Measurements from ENCODE around the gene FAM98B. TPM values are rescaled to one million over a fixed set of nuclear protein-coding genes. Genes with fewer than 3 reads are reported as not detected.
"Not testable (repeated sequence)": the region's sequence is repeated elsewhere in the genome, so short reads cannot be mapped to it uniquely, and the experiment has no call there.

Gene FAM98B
- total RNA-seq, 1 donor from 2014 or later, result 30.7 TPM

DNA sequence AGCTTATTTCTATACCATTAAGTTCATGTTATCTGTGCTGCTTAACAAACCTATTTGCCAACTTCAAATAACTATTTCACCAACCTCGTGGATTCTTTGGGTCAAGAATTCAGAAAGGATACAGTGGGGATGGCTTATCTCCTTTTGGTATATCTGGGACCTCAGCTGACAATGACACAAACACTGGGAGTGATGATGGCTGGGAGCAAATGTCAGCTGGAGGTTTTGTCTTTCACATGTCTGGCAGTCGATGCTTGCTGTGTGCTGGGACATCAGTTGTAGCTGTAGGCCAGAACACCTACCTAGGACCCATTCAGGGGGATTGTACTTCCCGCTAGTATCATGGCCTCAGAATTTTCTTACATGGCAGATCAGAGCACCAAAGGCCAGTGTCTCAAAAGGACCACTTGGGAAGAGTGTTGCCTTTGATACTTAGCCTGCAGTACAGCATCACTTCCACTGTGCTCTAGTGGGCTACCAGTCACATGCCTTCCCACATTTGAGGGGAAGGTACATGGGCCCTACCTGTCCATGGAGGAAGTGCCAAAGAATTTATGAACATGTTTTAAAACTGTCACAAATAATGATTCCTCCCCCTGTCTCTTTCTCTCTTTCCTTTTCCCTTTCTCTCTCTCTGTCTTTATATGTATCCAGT lies 23.7 kb upstream of the FAM98B start:
- TF ChIP-seq, protein P1, sequence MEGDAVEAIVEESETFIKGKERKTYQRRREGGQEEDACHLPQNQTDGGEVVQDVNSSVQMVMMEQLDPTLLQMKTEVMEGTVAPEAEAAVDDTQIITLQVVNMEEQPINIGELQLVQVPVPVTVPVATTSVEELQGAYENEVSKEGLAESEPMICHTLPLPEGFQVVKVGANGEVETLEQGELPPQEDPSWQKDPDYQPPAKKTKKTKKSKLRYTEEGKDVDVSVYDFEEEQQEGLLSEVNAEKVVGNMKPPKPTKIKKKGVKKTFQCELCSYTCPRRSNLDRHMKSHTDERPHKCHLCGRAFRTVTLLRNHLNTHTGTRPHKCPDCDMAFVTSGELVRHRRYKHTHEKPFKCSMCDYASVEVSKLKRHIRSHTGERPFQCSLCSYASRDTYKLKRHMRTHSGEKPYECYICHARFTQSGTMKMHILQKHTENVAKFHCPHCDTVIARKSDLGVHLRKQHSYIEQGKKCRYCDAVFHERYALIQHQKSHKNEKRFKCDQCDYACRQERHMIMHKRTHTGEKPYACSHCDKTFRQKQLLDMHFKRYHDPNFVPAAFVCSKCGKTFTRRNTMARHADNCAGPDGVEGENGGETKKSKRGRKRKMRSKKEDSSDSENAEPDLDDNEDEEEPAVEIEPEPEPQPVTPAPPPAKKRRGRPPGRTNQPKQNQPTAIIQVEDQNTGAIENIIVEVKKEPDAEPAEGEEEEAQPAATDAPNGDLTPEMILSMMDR (IDR thresholded peaks at IDR 0.05), result no peak
- Mint-ChIP-seq H3K4me1 (no peaks in the 10 kb centered on the region), H3K27ac (no peak overlapping the region), H3K9me3 (no peaks in the 10 kb centered on the region), H3K36me3 (ENCODE audit: low read depth) (no peaks in the 10 kb centered on the region), H3K4me3 (no peak overlapping the region), H3K27me3 (peaks cover 7% of the 10 kb centered on the region)
- DNase-seq, result no peak
- CTCF ChIA-PET, result interaction anchor here (1.2 kb wide), 1 partner anchor 10 kb away, joined by 4 read pairs; no protein-coding TSS in a partner anchor
- POLR2A ChIA-PET, result no interaction called here
- intact Hi-C loops (cut with micrococcal nuclease), result no loop called here
- no peak for ATAC-seq (ENCODE audit: low read depth)

DNA sequence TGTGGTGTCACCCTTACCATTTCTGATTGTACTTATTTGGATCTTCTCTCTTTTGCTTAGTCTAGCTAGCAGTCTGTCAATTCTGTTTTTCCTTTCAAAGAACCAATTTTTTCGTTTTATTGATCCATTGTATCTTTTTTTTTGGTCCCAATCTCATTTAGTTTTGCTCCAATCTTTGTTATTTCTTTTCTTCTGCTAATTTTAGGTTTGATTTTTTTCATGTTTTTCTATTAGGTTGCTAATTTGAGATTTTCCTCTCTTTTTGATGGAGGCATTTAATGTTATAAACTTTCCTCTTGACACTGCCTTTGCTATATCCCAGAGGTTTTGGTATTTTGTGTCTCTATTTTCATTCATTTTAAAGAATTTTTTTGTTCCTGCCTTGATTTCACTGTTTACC lies 16.9 kb upstream of the FAM98B start:
- H3K9me3 Mint-ChIP-seq, result peaks cover 2% of the 10 kb centered on the region
- H3K4me1 Mint-ChIP-seq, result peaks cover 5% of the 10 kb centered on the region
- TF ChIP-seq, protein P1 (IDR thresholded peaks at IDR 0.05), result no peak
- peaks cover 38% of the 10 kb centered on the region for H3K27me3 Mint-ChIP-seq
- DNase-seq (no peak), ATAC-seq (ENCODE audit: low read depth) (no peak)
- no peaks in the 10 kb centered on the region for H3K36me3 Mint-ChIP-seq (ENCODE audit: low read depth)
- ChIA-PET POLR2A (no interaction called here), CTCF (no interaction called here)
- no peak overlapping the region for H3K4me3 Mint-ChIP-seq
- intact Hi-C loops (cut with micrococcal nuclease), result loop anchor here (5.0 kb wide), 1 partner anchor 130 kb away; no protein-coding TSS in a partner anchor
- no peak overlapping the region for H3K27ac Mint-ChIP-seq

DNA sequence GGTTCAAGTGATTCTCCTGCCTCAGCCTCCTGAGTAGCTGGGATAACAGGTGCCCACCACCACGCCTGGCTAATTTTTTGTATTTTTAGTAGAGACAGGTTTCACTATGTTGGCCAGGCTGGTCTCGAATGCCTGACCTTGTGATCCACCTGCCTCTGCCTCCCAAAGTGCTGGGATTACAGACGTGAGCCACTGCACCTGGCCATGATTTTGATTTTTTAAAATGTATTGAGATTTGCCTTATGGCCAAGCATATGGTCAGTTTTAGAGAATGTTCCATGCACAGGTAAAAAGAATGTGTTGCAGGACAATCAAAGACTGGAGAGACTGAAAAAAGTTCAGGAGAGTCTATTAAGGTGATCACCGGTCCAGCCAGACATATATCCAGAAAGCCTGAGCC lies 16.3 kb upstream of the FAM98B start:
- peaks cover 38% of the 10 kb centered on the region for H3K27me3 Mint-ChIP-seq

GRCh38 chr15:38438031-38438986 lies 15.6 kb upstream of the FAM98B start:
- no peak for ATAC-seq (ENCODE audit: low read depth)
- TF ChIP-seq, protein P1 (IDR thresholded peaks at IDR 0.05), result no peak
- peaks cover 2% of the 10 kb centered on the region for H3K9me3 Mint-ChIP-seq
- intact Hi-C loops (cut with micrococcal nuclease), result loop anchor here (5.0 kb wide), 1 partner anchor 131 kb away; no protein-coding TSS in a partner anchor
- no peak overlapping the region for H3K27ac Mint-ChIP-seq
- CTCF ChIA-PET, result interaction anchor here (1.6 to 4.9 kb wide), 4 partner anchors 10 to 274 kb away, joined by 3 to 106 read pairs (median 17); no protein-coding TSS in a partner anchor
- POLR2A ChIA-PET, result no interaction called here
- DNase-seq, result no peak
- H3K4me1 Mint-ChIP-seq, result peaks cover 5% of the 10 kb centered on the region
- no peaks in the 10 kb centered on the region for H3K36me3 Mint-ChIP-seq (ENCODE audit: low read depth)
- no peak overlapping the region for H3K4me3 Mint-ChIP-seq
- peaks cover 38% of the 10 kb centered on the region for H3K27me3 Mint-ChIP-seq

More for the DNA sequence above, 16.3 kb upstream of the FAM98B start:
- ATAC-seq (ENCODE audit: low read depth); H3K36me3 Mint-ChIP-seq (ENCODE audit: low read depth); H3K27ac Mint-ChIP-seq; H3K4me1 Mint-ChIP-seq; H3K9me3 Mint-ChIP-seq; H3K4me3 Mint-ChIP-seq; POLR2A ChIA-PET; DNase-seq; CTCF ChIA-PET: not testable (repeated sequence)
- intact Hi-C loops (cut with micrococcal nuclease), result loop anchor here (5.0 kb wide), 1 partner anchor 130 kb away; no protein-coding TSS in a partner anchor

- no peak overlapping the region for H3K27ac Mint-ChIP-seq
- no peak overlapping the region for H3K4me3 Mint-ChIP-seq
- CTCF ChIA-PET, result interaction anchor here (0.6 to 4.9 kb wide), 33 partner anchors 11 to 1316 kb away, joined by 3 to 130 read pairs (median 5); partner anchors contain the start of genes FAM98B and RASGRP1
These were observed 13.4 kb upstream of the FAM98B start for GRCh38 chr15:38440353-38441129.

More at GRCh38 chr15:38440353-38441129, 13.4 kb upstream of the FAM98B start:
- H3K9me3 Mint-ChIP-seq, result peaks cover 2% of the 10 kb centered on the region
- H3K4me1 Mint-ChIP-seq, result peaks cover 5% of the 10 kb centered on the region
- POLR2A ChIA-PET, result interaction anchor here (1.3 to 1.7 kb wide), 3 partner anchors 14 to 259 kb away, joined by 6 to 9 read pairs (median 7); partner anchors contain the start of genes FAM98B and RASGRP1
- H3K27me3 Mint-ChIP-seq, result peaks cover 34% of the 10 kb centered on the region
- intact Hi-C loops (cut with micrococcal nuclease), result loop anchor here (1.0 to 5.0 kb wide), 5 partner anchors 34 to 1317 kb away; no protein-coding TSS in a partner anchor
- TF ChIP-seq, protein P1 (IDR thresholded peaks at IDR 0.05), result peak; percentile 64
- DNase-seq (no peak), ATAC-seq (ENCODE audit: low read depth) (peak; percentile 96)
- H3K36me3 Mint-ChIP-seq (ENCODE audit: low read depth), result no peaks in the 10 kb centered on the region

Measured in activated B cell treated with CpG ODN at 0.5 μM for 24 hours (primary cell).